Measurements from ENCODE around the gene HEXB.
A peak's percentile ranks its signal among the peaks of the same experiment; 100 is the strongest.

The HEXB gene

DNA sequence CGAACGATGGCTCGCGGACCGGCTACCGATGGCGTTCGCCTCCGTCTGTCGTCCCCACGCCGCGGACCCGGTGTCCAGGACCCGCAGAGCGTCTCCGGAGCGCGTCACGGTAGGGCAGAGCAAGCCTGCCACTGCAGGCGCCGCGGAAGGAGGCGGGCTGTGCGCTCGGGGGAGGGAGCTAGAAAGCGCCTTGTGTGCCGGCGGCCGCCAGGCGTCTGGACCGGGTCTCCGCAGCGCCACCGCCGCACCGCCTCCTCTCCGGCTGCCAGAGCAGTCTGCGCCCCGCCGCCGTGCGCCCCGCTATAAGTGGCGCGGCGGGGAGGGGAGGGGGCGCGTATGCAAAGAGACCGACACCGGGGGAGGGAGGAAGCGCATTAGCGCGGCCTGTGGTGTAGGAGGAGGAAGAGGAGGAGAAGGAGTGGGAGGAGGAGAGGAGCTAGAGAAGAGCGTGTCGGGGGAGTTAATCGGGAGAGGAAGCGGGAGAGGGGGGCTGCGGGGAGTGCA lies 44.5 kb upstream of the HEXB start, which contains the start of gene ENC1:
Gene ENC1, minus strand, starts transcription at position 279 of the 504 bp plus-strand sequence. CDS start 4,243 bp downstream, outside the sequence.
- peak within 1 kb of the TSS; percentile 75 for H3K4me3 ChIP-seq (ENCODE audit: control insufficient read depth, low read depth, low read length)
- peak; percentile 83 for DNase-seq (ENCODE audit: low read depth)
- TF ChIP-seq CTCF (conservative IDR thresholded peaks at IDR 0.05; ENCODE audit: control insufficient read depth, insufficient read depth, low read depth, low read length), result no peak

DNA sequence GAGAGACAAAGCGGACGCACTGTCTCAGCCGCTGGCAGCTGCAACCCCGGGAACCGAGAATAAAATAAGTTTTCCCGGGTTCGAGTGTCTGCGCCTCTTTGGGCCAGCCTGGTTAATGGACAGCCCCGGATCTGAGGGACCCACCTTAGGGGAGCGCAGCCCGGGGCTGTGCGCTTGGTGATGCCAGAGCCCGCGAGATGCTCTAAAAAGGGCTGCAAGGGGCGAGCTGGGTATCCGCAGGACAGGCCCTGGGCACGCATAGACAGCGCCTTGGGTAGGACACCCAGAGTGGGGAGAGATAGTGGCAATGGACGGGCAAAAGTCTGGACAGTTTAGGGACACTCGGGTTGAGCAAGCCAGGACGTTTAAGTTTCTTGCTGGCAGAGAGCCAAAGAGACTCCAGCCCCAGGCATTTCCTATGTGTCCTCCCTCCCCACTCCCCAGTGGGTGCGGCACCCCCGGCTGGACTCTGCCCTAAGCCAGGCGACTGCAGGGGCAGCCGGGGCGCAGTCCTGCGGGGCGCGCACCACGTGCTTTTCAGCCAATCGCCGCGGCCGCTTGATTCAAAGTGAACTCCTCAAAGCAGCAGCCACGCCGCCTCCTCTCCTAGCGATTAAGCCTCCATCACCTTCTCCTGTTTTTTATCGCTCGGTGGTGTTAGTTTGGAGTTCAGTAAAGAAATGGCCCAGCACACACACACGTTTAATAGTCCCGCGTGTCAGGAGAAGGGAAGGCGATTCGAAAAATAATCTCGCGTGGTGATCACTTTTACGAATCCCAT lies 43.9 kb upstream of the HEXB start:
- peak; percentile 73 for DNase-seq (ENCODE audit: low read depth)
- peak overlapping the region; percentile 75 for H3K4me3 ChIP-seq (ENCODE audit: control insufficient read depth, low read depth, low read length)
- TF ChIP-seq CTCF (conservative IDR thresholded peaks at IDR 0.05; ENCODE audit: control insufficient read depth, insufficient read depth, low read depth, low read length), result no peak

DNA sequence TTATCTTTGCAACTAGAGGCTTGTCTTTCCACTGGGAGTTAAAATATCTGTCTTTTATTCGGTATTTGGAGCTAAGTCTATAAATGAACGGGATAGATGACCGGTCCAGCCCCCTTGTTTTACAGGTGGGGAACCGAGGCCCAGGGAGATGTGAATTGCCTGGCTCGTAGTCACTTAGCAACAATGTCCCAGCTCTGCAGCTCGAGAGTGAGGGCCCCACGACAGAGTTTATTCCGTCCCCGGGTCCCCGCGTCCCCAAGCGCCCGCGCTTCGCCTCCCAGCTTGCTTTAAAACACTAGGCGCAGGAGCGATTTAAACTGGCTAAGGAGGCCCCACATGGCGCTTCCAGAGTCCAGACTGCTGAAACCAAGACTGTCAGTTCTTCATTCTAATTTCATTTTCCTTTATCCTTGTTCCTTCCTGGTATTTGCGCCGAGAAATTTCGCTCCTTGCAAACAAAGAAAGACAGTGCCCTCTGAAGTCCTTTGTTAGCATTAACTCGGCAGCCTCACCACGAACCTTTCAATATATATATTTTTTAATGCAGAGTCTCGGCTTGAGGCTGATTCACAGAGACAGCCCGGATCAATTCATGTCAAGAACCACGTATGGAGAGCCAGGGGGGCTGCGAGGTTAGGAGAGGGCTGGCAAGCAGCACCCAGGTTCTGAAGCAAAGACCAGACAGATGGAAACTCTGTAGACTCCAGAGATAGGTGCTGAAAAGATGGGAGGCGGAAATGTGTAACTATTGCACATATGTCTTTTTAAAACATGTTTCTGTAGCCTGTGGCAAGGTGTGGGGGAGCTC lies 43.1 kb upstream of the HEXB start:
- peak; percentile 85 for DNase-seq (ENCODE audit: low read depth)
- peak; percentile 79 for TF ChIP-seq CTCF (conservative IDR thresholded peaks at IDR 0.05; ENCODE audit: control insufficient read depth, insufficient read depth, low read depth, low read length)
- peak overlapping the region; percentile 75 for H3K4me3 ChIP-seq (ENCODE audit: control insufficient read depth, low read depth, low read length)

DNA sequence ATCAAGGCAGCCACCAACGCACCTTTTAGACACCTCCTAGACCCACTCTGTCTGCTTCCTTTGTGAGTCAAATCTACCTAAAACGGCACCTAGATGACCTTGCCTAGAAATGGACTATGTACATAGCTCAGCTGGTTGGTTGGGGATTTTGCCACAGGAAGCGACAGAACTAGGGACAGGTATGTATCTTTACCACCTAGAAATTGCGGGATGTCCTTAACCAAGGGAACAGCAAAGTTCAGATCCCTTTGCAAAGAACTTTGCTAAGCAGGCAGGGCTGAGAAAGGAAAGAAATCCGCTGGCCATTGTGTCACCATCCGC lies 42.5 kb upstream of the HEXB start:
- no peak for DNase-seq (ENCODE audit: low read depth)
- TF ChIP-seq CTCF (conservative IDR thresholded peaks at IDR 0.05; ENCODE audit: control insufficient read depth, insufficient read depth, low read depth, low read length), result no peak

GRCh38 chr5:74643111-74643562 lies 41.9 kb upstream of the HEXB start:
- DNase-seq (ENCODE audit: low read depth), result peak; percentile 95
- no peak for TF ChIP-seq CTCF (conservative IDR thresholded peaks at IDR 0.05; ENCODE audit: control insufficient read depth, insufficient read depth, low read depth, low read length)
- H3K4me3 ChIP-seq (ENCODE audit: control insufficient read depth, low read depth, low read length), result no peak overlapping the region

More for the DNA sequence above, 42.5 kb upstream of the HEXB start:
- H3K4me3 ChIP-seq (ENCODE audit: control insufficient read depth, low read depth, low read length), result no peak overlapping the region

DNA sequence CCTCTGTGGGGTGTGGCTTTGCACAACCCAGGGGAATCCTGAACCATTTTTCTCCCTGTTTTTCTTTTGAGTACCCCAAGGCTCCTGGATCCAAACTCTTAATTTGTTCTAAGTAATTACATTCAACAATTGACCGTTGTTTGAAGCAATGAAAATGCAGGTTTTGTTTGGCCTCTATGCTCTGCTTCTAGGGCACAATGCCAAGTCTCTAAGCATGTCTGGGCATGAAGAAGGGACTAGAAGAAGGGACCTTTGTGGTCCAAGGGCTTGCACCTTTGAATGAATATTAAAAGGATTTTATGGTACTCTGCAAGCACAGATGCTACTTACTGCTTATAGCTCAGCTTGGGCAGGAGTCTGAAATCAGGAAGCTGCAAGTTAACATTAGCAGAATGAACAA lies 37.9 kb upstream of the HEXB start:
- TF ChIP-seq CTCF (conservative IDR thresholded peaks at IDR 0.05; ENCODE audit: control insufficient read depth, insufficient read depth, low read depth, low read length), result no peak
- H3K4me3 ChIP-seq (ENCODE audit: control insufficient read depth, low read depth, low read length), result no peak overlapping the region
- no peak for DNase-seq (ENCODE audit: low read depth)
